Measurements from ENCODE around the gene PRKAR1A.

PRKAR1A gene

DNA sequence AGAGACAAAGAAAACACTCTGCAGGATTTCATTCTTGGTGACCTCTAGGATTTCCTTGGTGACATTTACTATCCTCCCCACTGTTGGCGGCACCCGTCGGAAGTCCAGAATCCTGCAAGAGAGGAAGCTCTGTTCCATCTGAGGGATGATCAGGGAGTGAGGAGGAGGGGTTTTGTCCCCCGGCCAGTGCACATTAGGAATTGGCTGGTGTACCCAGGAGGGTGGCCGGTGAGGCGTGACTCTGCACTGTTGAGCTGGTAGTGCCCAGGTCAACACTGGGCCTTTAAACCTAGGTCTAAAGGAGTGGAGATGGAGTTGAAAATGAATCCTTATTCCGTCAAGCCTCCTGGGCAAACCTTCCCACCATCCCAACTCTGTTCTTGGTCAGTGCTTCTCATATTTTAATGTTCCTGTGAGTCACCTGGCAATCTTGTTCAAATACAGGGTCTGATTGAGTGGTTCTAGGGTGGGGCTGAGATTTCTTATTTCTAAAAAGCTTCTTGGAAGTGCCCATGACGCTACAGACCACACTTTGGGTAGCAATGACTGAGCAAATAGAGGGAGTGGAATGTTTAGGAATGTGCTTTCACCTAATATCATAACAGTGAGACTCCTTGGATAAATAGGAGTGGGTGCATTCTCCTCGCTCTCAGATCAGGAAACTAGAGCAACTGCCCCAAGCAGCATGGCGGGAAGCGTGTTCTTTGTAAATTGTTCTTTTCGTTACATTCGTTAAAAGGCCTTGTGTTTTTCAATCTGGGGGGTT is 30.7 kb downstream of the PRKAR1A start:
- no peak for DNase-seq (ENCODE audit: low read depth)

DNA sequence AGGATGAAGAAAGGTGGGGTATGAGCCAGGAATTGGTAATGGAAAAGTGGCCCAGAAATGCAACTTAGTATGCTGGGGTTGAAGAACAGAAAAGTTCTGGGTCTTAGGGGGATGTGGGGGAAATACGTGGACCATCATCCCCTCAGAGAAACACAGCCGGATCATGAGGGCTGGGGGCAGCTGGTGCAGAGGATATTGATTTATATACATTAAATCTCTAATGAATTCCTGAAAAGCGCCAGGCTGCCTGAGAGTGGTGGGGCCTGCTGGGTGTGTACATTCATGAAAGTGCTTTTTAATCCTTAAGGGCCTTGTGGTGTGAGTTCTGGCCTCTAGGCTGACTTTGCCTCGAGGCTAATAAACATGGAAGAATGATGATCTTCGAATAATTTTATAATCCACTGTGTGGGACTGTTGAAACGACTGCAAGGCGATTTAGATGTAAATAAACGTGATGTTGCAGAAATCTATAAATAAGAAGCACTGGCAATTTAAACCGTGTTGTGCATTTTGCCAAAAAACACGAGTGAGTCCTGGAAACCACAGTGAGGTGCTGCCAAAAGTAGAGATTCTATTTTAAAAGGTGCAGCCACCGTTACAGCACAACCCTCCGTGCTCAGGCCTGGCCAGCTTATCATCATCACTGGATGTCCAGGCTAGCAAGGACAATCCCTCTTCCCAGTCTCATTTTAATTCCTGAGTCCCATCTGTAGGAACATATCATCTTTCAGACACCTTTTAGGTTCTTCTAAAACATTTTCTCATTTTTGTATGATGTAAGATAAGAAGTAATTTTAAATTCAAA is 32.1 kb downstream of the PRKAR1A start:
- DNase-seq (ENCODE audit: low read depth), result no peak

DNA sequence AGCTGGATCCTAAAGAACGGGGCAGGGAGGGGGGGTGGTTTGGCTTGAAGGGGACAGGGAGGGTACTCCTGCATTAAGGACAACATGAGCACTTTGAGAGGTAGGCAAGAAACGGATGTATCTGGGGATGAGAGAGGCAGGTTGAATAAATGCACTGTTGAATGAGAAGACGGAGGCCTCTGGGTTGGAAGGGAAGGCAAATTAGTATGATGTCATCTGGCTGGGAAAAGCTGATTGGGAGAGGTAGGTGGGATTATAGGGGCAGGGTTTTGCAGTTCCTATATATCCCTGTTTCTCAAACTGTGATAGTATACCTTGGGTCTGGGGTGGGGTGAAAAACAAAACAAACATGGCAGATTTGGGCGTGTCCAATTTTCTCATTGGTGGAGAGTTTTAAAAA is 44.3 kb downstream of the PRKAR1A start:
- DNase-seq (ENCODE audit: low read depth), result no peak

DNA sequence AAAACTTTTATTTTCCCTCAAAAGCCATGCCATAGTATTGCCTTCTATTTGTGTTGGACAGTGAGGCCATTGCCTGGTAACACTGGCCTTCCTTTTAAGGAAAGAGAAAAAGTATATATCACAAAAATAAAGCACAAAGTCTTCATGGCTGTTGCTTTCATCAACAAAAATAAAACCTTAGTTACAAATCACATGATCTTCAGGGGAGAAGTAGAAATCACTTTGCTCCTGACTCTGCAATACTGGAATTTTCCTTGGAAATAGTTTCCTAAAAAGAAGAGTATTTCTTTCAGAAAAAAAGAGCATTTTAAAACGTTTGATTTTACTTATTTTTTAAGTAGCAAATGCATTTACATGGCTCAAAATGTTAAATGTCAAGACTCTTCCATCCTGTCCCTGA is 47.1 kb downstream of the PRKAR1A start:
- DNase-seq (ENCODE audit: low read depth), result no peak

DNA sequence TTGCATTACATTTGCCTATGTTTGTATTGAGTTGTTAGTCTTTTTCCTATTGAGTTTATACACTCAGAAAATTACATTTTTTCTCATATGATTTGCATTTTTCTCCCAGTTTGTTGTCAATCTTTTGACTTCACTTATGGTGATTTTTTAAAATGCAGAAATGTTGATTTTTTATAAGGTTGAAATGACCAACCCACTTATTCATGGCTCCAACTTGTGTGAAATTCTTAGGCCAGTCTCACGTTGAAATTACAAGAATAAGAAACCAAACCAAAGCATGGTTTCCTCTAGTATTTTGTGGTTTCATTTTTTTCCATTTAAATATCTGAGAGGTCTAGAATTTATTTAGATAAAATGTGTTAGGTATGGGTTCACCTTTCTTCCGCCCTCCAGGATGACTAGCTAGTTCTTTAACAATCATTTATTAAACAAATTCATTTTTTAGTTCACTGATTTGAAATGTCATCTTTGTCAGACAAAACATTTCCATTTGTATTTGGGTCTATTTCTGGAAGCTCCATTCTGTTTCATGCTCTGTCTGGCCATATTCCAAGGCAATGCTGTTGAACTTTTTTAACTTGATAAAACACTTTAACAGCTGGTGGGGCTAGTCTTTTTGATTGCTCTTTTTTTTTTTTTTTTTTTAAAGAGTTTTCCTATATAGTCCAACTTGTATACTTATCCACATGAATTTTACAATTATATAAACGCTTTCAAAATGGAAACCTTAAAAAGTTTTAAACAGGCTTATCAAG is 48.9 kb downstream of the PRKAR1A start:
- no peak for DNase-seq (ENCODE audit: low read depth)

DNA sequence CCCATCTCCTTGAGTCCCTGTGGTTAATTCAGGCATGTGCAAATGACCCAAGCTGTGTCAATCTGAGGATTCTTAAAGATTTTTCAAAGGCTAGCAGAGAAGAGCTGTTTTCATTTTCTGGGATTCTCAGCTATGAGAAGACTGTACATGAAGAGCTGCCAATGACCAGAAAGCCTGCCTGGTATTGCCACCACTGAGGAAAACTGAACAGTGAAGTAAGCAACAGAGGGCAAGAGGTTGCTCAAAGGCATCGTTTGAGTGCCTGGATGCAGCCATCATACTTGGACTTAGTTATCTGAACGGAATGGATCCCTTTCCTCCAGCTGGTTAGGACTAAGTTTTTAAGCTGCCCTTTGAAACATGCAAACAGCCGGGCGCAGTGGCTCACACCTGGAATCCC is 50.5 kb downstream of the PRKAR1A start:
- no peak for DNase-seq (ENCODE audit: low read depth)

DNA sequence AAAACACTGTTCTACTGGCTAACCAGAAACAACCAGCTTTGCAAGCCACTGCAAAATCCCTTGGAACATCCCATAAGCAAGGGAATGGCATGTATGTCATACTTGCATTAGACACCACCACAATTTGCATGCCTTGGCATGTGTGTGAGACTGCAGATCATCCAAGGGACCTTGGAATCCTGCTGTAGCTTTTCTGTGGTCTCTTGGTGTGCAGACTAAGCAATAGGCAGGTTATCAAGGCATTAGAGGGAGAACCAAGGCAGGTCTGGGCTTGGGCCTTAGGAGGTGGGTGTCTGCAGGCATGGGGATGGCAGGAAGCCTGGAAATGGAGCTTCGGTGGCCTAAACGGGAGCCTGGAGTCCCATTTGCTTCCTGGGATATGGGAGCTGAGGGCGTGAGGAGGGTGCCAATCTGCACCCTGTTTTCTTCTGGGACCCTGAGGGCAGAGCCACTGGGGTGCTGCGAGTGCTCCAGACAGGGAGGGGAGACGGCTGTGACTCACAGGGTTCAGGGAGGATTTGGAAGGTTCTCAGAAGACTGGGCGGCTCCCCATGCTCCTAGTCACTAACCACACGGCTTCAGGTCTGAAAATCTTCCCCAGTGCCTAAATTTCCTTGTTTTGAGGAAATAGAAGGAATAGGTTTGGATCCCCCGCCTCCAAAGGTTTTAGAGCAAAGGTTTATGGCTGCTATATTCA is 52.3 kb downstream of the PRKAR1A start:
- no peak for DNase-seq (ENCODE audit: low read depth)

DNA sequence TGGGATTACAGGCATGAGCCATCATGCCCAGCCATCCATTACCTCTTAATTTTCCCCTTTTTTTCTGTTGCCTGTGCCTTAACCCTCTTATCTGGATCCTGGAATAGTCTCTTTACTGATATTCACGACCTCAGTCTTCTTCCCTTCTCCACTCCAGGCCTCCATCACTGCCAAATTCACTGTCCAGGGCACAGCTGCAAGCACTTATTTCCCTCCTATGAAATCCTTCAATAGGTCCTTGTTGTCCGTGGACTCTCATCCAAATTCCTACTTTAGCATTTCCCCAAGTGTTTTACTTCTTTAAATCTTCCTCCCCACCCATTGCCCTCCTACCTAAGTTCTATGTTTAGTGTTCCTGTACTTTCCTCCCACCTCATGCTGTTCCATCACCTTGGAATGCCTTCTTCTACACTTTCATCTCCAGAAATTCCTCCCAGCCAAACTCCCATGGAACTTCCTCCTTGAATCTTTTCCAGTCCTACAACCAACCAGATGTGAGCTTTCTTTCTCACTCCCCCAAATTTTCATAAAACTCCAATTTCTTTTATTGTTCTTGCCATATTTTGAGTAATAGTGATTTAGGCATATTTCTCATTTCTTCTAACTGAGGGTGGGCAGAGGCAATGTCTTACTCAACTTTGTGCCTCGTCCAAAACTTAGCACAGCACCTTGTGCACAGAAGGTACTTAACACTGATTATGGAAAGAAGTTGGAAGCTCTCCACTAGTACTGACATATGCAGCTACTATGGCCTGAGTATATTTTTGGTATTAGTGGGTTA is 53.6 kb downstream of the PRKAR1A start:
- DNase-seq (ENCODE audit: low read depth), result no peak

DNA sequence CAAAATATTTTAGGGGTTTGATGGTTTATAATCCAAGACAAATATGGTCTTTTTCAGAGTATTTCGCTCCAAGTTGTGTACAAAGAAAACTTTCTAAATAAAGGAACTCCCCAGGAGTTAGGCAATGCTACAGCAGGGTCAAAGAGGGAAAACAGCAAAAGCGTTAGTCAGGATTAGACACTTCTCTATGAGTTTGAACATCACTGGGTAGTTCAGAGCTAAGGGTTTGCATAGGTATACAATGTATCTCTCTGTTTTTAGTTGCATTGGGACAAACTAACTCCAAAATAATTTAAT is 54.2 kb downstream of the PRKAR1A start:
- no peak for DNase-seq (ENCODE audit: low read depth)

DNA sequence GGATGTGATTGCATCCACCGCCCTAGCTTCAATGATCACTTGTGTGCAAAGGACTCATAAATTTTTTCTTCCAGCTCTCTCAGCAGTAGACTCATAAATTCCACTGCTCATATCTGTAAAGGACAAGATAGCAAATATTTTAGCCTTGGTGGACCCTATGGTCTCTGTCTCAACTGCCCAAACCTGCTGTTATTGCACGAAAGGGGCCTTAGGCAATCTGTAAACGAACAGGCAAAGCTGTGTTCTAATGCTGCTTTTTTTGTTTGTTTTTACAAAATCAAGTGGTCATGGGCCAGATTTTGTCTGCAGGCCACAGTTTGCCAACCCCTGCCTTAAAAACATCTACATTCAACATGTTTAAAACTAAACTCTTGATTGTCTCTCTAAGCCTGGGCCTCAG is 54.8 kb downstream of the PRKAR1A start:
- DNase-seq (ENCODE audit: low read depth), result no peak

DNA sequence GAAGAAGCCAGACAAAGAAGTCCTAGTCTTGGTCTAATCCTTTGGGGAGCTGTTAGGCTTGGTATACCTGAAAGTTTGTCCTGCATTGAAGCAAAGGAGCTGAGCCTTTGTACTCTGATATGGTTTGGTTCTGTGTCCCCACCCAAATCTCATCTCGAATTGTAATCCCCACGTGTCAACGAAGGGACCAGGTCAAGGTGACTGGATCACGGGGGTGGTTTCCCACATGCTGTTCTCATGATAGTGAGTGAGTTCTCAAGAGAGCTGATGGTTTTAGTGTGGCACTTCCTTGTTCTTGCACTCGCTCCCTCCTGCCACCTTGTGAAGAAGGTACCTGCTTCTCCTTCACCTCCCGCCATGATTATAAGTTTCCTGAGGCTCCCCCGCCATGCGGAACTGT is 55.4 kb downstream of the PRKAR1A start:
- no peak for DNase-seq (ENCODE audit: low read depth)

DNA sequence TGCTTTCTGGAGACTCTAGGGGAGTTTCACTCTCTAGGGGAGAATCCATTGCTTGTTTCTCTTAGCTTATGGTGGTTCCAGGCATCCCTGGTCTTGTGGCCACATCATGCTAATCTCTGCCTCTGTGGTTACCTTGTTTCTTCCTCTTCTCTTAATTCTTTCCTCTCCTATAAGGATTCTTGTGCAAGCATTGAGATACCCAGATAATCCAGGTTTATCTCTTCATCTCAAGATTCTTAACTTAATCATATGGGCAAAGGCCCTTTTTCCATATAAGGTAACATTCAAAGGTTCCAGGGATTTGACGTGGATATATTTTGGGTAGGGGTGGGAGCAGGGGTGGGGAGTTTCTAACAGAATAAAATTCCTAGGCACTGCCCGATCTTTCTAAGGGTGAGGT is 56.4 kb downstream of the PRKAR1A start:
- DNase-seq (ENCODE audit: low read depth), result no peak

DNA sequence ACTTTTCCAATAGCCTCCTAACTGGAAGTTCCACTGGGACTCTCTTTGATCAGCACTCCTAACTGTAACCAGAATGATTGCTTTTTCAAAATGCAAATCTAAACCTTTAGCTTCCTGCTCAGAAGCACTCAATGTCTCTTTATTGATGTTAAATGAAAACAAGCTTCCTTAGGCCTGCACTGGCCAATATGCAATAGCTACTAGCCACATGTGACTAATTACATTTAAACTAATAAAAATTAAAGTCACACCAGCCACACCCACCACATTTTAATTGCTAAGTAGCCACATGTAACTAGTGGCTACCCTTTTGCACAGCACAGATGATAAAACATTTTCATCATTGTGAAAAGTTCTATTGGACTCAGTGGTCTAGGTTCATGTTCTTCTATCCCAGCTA is 57.1 kb downstream of the PRKAR1A start:
- DNase-seq (ENCODE audit: low read depth), result no peak

DNA sequence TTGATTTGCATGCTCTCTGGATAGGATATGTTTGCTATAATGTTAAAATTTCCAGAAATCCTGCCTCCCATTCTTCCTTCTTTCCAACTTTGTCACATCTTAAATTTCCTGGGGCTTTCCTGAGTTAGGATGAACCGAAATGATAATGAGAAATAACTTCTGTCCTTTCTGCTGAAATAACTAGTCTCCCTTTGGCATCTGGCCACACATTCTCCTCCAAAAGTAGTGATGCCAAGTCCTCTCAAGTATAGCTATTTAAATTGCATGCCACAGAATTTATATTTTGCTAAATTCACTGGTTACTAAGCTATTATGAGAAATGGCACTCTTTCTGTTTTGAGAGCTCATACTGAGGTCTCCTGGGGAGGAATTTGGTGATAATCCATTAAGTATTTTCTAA is 58.3 kb downstream of the PRKAR1A start:
- DNase-seq (ENCODE audit: low read depth), result no peak

DNA sequence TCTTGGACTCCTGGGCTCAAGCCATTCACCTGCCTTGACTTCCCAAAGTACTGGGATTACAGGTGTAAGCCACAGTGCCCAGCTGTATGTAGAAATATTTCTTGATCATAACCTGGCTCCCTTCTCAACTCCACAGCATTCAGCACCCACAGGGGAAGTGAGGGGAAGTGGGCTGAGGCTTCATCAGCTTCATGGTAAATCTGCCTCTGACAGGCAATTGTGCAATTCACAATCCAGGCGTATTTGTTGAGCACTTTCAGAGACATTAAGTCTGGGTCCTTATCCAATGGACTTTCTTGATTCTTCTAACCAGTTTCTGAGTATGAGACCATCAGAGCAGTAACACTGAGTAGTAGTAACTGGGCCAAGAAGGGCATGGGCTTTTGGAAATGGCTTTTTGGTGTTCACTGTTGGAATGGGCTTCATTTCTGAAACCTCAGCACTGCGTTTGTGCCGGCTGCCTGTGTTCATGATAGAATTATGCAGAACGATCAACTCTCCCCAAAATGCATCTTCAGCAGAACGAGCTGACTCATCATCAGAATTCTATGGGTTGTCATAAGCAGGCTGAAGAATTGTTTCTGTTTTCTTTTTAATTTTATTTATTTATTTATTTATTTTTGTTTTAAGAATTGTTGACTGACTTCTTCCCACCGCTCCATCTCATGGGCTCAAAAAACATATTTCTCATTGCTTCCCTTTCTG is 60.1 kb downstream of the PRKAR1A start:
- DNase-seq (ENCODE audit: low read depth), result no peak

DNA sequence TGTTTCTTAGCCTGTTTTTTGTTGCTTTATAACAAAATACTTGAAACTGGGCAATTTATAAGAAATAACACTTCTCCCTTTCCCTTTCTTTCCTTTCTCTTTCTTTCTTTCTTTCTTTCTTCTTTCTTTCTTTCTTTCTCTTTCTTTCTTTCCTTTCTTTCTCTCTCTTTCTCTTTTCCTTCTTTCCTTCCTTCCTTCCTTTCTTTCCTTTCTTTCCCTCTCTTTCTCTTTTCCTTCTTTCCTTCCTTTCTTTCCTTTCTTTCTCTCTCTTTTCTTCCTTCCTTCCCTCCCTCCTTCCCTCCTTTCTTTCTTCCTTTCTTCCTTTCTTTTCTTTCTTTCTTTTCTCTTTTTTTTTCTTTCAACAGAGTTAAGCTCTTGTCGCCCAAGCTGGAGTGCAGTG is 61.1 kb downstream of the PRKAR1A start:
- no peak for DNase-seq (ENCODE audit: low read depth)

DNA sequence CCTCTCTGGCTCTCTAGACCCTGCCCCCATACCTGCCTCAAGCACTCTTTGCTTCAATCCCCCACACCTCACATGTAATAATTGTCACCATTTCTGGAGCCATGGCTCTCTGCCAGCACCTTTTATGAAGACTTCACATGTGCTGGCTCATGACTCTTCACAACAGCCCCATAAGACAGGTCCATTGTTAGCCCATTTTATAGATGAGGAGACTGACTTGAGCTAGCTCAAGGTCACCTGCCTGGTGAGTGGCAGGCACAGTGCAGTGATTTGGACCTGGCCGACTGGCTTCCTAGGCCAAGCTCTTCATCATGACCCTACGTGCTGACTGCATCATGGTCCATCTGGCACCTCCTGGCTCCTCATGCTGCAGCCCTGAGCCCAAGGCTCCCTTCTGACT is 63.9 kb downstream of the PRKAR1A start:
- no peak for DNase-seq (ENCODE audit: low read depth)

DNA sequence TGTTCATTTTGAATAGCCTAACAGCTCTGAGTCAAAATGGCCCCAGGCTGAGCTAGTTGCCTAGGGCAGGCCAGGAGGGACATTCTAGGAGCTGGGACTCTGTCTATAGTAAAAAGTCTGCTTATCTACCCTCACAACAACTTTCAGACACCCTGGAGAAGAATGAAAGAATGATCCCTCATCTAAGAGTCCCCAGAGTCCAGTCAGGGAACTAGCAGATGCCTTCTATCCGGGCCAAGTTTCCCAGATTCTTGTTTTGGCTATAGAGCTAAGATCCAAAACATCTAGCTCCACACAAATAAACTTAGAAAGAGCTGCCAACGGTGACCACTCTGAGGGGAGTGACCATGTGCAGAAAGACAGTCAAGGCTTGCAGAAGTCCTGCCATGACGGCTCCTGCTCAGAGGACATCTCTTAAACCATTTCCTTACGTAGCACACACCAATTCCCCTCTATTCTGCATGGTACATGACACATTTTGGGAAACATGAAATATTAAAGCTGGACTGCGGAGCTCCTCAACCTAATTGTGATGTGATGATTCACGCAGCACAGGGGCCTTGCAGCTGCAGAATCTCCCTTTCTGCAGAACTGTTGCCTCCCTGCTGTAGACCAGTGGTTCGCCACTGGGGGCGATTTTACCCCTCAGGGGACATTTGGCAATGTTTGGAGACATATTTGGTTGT is 64.7 kb downstream of the PRKAR1A start:
- no peak for DNase-seq (ENCODE audit: low read depth)

DNA sequence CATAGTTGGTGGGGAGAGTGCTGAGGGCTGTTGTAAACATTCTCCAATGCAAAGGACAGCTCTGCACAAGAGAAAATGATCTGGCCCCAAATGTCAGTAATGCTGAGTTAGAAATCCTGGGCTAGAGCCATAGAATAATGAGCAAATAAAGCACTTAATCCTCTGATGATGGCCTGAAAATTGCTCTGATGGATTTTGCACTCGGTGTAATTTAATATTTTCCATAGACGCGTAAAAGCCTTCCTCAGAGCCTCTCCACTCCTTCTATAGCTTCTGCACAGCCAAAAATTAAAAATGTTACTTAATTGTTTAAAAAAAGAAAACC is 65.2 kb downstream of the PRKAR1A start:
- no peak for DNase-seq (ENCODE audit: low read depth)

DNA sequence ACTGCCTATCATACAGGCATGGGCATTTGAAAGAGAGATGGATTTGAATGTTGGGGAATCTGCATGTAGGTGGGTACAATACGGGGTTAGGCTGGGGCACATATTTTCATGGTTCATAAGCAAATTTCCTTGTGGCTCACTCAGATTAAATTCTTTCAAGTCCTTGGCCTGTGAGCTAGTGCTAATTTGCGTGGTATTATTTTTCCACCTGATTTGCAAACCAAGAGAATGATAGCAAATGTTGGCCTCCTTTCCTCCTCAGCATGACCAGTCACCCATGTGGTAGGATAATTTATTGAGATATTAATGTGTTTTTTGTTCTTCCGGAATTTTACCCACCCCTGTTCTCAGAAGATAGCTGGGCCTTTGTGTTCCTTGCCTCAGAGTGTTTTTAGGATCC is 66.0 kb downstream of the PRKAR1A start:
- no peak for DNase-seq (ENCODE audit: low read depth)
